Panc1 (cell line): ENCODE measurements around the gene EBLN2. TPM values are rescaled to one million over a fixed set of nuclear protein-coding genes. Genes with fewer than 3 reads are reported as not detected.

Experiments used
- ATAC-seq: fragments of 200-7000 bp; cut with Tn5 transposase; 2 replicates; pipeline ENCODE4 v1.9.1; 2020; ENCODE audit warnings: mild to moderate bottlenecking, moderate library complexity
- BruUV-seq: library from RNA; stranded (reverse); fragments of 400-500 nt; replicated peaks from 2 replicates; lab custom pipeline; 2021; lab: Mats Ljungman, UMichigan
- CTCF ChIA-PET: fragments of 300-600 bp; sonication (Branson Sonifier 250); formaldehyde crosslinking; loops from one replicate; lab custom pipeline; 2022; ENCODE audit warnings: antibody characterized with exemption; lab: Charles Lee
- POLR2A ChIA-PET: fragments of 300-600 bp; sonication (Branson Sonifier 250); formaldehyde crosslinking; loops from one replicate; lab custom pipeline; 2022; ENCODE audit warnings: antibody characterized with exemption; lab: Charles Lee
- DNase-seq: peaks from one replicate; pipeline ENCODE4 v3.0.0-alpha.2; 2010; ENCODE audit warnings: low read depth, low spot score
- H3K27ac ChIP-seq: 2 replicates; pipeline ENCODE4 v1.5.1; 2011; ENCODE audit warnings: mild to moderate bottlenecking, low read length, inconsistent platforms
- H3K27me3 ChIP-seq: fragments of 200-500 bp; sonication (Bioruptor generic); 2 replicates; pipeline ENCODE4 v1.6.0; 2014; ENCODE audit warnings: low read length, inconsistent platforms; ENCODE audit not compliant: control insufficient read depth, insufficient read depth
- H3K36me3 ChIP-seq: fragments of 200-500 bp; sonication (Bioruptor generic); 2 replicates; pipeline ENCODE4 v1.5.1; 2014; ENCODE audit warnings: inconsistent platforms, mild to moderate bottlenecking, low read length, moderate library complexity; ENCODE audit not compliant: control insufficient read depth, insufficient read depth
- H3K4me1 ChIP-seq: 2 replicates; pipeline ENCODE4 v1.5.1; 2011; ENCODE audit warnings: inconsistent platforms, mild to moderate bottlenecking, low read length, moderate library complexity; ENCODE audit not compliant: control insufficient read depth, insufficient read depth
- H3K4me3 ChIP-seq, 2 experiments: 2 replicates each; pipeline ENCODE4 v1.5.1; 2011 to 2012; ENCODE audit warnings: low read depth in 2 of 2, low read length in 2 of 2, mild to moderate bottlenecking in 2 of 2, inconsistent platforms in 1 of 2, moderate library complexity in 1 of 2
- H3K9me3 ChIP-seq: fragments of 200-500 bp; sonication (Bioruptor generic); 2 replicates; pipeline ENCODE4 v1.5.1; 2014; ENCODE audit warnings: low read depth, mild to moderate bottlenecking, inconsistent platforms, low read length, moderate library complexity; ENCODE audit not compliant: control insufficient read depth, insufficient read depth
- CTCF ChIP-seq: fragments of 450-650 bp; IDR thresholded peaks from 2 replicates; pipeline ENCODE4 v1.5.1; 2017; ENCODE audit warnings: mild to moderate bottlenecking
- POLR2AphosphoS5 ChIP-seq: IDR thresholded peaks from 2 replicates; pipeline ENCODE4 v1.6.1; 2012; ENCODE audit warnings: mild to moderate bottlenecking, low read depth, low read length, moderate library complexity
- REST ChIP-seq, 2 experiments: IDR thresholded peaks; 2 replicates each; pipeline ENCODE4 v1.6.1; 2011 to 2012; ENCODE audit warnings: low read depth in 2 of 2, control low read depth in 1 of 2, low read length in 1 of 2, mild to moderate bottlenecking in 1 of 2, moderate library complexity in 1 of 2; ENCODE audit not compliant: insufficient read depth in 1 of 2
- SIN3A ChIP-seq: IDR thresholded peaks from 2 replicates; pipeline ENCODE4 v1.6.1; 2012; ENCODE audit warnings: low read depth, mild to moderate bottlenecking, low read length, moderate library complexity, borderline replicate concordance; ENCODE audit not compliant: insufficient read depth
- TCF7L2 ChIP-seq: IDR thresholded peaks from 2 replicates; pipeline ENCODE4 v1.6.1; 2011; ENCODE audit warnings: mild to moderate bottlenecking, low read depth, low read length, inconsistent platforms
- in situ Hi-C: cut with HindIII; loops from 2 replicates; pipeline ENCODE4 v1.10.0; 2016; ENCODE audit warnings: low sequenced_read_pairs, low pct_unique_long_range_greater_than_20kb
- intact Hi-C: fragments of 100-400 bp; cut with micrococcal nuclease; formaldehyde crosslinking; loops from one replicate; pipeline ENCODE4 v1.10.0; 2022; ENCODE audit not compliant: unreplicated experiment
- total RNA-seq: library from RNA; stranded (reverse); gene quantifications from one replicate; pipeline ENCODE4 v1.2.1, GENCODE V29; 2021; ENCODE audit not compliant: unreplicated experiment

Gene EBLN2
- total RNA-seq, 1 experiment from 2014 or later: 1.9 TPM

GRCh38 chr3:73045391-73045790 is 16.1 kb upstream of the EBLN2 start:
- DNase-seq (no peak), ATAC-seq (no peak)
- Histone ChIP-seq H3K36me3 (no peaks in the 10 kb centered on the region), H3K9me3 (no peaks in the 10 kb centered on the region), H3K4me1 (0 out of 2 replicates have a peak, but pooled peaks cover 7% of the 10 kb centered on the region), H3K27me3 (no peaks in the 10 kb centered on the region), H3K4me3 (no peak overlapping the region), H3K27ac (no peak overlapping the region)
- CTCF ChIA-PET: interaction anchor here (0.7 kb wide), 1 partner anchor 100 kb away, joined by 6 read pairs; no protein-coding TSS in a partner anchor
- POLR2A ChIA-PET: no interaction called here
- in situ Hi-C loops (no loop called here), intact Hi-C loops (no loop called here)
- BruUV-seq: no TSS peak
- TF ChIP-seq SIN3A (no peak), TCF7L2 (no peak), CTCF (no peak), REST (IDR thresholded peaks at IDR 0.05; ENCODE audit: insufficient read depth in 1 of 2, low read depth in 2 of 2, low read length in 1 of 2) (no peak), POLR2AphosphoS5 (no peak)

GRCh38 chr3:73046195-73046594 is 15.3 kb upstream of the EBLN2 start:
- H3K9me3 ChIP-seq: no peaks in the 10 kb centered on the region
- in situ Hi-C loops: no loop called here
- TF ChIP-seq REST (IDR thresholded peaks at IDR 0.05; ENCODE audit: insufficient read depth in 1 of 2, low read depth in 2 of 2, low read length in 1 of 2) (no peak), CTCF (no peak), SIN3A (no peak)
- ChIA-PET POLR2A (no interaction called here), CTCF (no interaction called here)
- intact Hi-C loops: no loop called here
- BruUV-seq: no TSS peak
- 0 out of 2 replicates have a peak, but pooled peaks cover 7% of the 10 kb centered on the region for H3K4me1 ChIP-seq
- no peak for DNase-seq
- no peaks in the 10 kb centered on the region for H3K36me3 ChIP-seq
- no peak overlapping the region for H3K4me3 ChIP-seq
- no peak overlapping the region for H3K27ac ChIP-seq
- no peak for ATAC-seq
- H3K27me3 ChIP-seq: no peaks in the 10 kb centered on the region
